ENCODE results near the gene TNFSF15.

Gene TNFSF15

DNA sequence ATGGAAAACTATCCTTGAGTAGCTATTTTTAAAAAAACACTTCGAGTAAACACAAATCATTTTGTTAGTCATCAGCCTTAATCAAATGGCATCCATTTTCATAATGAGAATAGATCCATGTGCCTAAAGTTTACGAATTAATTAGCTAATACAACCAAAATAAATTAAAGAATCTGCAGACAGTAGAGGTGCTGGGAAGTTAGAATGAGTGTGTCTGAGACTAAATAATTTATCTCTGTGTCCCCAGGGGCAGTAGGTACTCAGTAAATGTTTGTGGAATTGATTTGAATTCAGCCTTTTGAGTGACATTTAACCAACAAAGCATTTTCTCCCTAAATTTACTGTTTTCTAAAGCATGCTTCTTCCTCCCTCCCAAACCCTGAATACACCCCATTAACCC is 18.6 kb downstream of the TNFSF15 start:
- DNase-seq: no peak

DNA sequence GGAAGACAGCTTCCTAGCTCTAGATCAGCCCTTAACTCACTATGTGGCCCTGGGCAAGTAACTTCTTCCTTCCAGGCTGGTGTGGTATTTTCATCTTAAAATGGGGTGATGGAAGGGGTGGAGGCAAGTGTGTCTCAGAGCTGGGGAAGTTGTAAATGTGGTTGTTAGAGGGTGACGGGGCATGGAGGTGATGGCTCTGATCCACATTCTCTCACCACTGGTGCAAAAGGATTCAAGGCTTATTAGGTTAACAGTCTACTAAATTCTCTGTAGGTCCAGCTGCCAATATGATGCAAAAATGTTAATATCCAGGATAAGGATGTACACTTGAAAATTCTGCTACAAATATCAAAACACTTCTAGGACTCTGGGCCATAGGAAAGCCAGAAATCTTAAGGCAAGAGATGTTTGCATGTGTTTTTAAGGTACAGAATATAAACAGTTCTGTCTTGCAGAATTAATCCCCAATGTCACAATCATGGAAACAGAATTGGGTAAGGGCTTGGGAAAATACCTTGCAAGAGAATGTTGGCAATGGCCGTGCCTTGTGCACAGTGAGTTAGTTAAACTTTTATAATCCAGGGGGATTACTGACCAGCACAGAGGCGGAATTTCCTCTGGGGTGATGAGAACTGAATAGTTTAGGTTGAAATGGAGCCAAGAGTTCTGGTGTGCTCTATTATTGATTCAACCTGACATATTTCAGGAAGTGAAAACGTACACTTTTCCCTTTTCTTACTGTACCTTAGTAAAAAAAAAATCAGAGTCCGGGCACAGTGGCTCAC is 19.8 kb downstream of the TNFSF15 start:
- no peak for DNase-seq

- no peak for DNase-seq
These were observed 21.0 kb downstream of the TNFSF15 start for GRCh38 chr9:114784721-114785279.

- no peak for DNase-seq
These were observed 23.3 kb downstream of the TNFSF15 start for GRCh38 chr9:114782586-114782985.

DNA sequence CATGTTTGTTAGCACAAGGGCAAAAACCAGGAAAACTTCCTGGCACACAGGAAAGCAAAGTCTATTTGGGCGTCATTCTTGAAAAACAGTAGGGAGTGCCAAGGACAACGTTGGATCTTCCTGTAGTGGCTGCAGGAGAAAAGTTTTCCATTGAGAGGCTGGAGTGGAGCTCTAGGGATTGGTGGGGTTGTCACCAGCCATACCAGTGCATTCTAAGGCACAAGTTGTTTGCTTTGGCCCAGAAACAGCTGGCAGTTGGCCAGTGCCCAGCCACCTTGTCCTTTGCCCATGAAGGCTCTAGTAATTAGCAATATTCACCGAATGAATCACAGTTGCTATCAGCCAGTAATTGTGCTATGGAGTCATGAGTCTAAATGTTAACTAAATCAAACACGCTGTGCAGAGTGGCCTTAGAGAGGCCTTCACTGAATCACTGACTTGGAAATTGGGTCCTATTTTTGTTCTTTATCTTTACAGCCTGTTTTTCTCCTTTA is 26.4 kb downstream of the TNFSF15 start:
- DNase-seq: no peak

- DNase-seq: no peak
These were observed 27.8 kb downstream of the TNFSF15 start for GRCh38 chr9:114777821-114778609.

DNA sequence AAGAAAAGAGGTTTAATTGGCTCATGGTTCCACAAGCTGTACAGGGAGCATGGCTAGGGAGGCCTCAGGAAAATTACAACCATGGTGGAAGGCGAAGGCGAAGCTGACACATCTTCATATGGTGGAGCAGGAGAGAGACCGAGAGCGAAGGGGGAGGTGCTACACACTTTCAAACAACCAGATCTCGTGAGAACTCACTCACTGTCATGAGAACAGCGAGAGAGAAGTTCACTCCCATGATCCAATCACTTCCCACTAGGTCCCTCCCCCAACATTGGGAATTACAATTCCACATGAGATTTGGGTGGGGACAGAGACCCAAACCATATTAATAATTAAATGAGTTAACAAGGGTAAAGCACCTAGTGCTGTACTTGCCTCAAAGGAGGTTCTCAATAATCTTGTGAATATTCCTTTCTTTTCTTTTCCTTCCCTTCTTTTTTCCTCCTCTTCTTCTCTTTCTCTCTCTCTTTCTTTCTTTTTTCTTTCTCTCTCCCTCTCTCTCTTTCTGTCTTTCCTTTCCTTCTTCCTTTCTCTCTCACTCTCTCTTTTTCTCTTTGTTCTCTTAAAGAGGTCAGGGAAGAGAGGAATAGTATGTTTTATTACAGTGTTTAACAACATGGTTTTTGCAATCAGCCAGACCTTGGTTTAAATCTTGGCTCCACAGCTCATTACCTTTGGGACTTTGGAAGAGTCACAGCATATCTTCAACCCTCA is 29.0 kb downstream of the TNFSF15 start:
- no peak for DNase-seq

DNA sequence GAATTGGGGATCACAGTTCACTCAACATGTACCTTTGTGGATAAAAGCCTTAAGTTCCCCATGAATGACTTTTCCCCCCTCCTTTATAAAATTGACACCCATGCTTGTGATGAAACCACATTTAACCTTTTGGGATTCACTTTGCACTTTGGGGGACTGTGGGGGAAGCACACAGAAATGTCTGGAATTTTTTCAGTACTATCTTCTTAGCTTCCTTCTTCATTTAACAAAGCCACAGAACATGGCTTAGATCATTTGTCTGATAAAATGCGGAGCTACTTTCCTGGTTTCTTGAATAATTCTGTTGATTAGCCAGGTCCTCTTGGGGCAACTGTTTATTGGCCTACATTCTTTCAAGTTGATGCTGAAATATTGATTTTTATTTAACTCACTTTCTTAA is 29.9 kb downstream of the TNFSF15 start:
- no peak for DNase-seq

DNA sequence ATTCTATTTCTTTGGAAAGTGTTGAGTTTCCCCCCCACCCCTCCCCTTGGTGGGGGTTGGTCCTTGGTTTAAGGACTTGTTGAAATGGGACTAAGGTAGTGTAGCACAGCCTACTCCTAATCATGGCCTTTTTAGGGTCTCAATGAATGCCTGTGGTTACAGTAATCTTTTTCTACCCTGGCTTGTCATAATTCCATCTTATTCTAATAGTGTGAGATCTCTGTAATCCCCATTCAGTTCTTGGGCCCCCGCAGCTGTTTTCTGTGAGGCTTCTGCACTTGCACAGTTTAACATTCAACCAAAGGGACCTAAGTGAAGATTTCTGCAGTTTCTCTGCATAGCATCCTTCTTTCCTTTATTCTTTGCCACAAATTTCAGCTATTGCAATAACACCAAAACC is 30.7 kb downstream of the TNFSF15 start:
- no peak for DNase-seq

DNA sequence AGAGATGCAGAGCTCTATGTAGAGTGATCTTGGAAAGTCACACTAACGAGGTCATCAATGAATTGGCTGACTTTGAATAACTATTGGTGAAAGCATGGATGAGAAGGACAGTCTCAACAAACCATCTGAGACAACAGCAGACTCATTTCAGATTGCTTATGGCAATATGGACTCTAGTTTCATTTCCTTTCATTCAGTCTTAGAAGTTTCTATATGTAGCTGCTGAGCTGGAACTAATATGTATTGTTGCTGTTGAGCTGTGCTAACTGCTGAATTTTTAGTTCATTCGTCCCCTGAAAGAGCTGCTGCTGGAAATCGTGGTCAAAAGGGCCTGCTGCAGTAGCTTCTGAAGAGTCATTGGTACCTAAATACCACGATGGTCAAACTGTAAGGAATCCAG is 31.3 kb downstream of the TNFSF15 start:
- no peak for DNase-seq

DNA sequence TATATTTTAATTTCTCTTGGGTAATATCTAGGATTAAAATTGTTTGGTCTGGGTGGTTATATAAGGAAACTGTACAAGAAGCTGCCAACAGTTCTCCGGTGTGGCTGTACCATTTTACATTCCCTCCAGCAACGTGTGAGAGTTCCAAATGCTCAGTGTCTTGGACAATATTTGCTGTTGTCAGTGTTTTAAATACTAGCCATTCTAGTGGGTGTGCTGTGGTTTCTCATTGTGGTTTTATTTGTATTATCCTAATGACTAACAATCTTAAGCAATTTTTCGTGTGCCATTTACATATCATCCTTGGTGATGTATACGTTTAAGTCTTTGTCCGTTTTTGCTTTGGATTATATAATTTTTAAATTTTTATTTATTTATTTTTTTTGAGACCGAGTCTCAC is 34.0 kb downstream of the TNFSF15 start:
- no peak for DNase-seq

GRCh38 chr9:114770991-114771390 is 34.8 kb downstream of the TNFSF15 start:
- DNase-seq: no peak

GRCh38 chr9:114769624-114770023 is 36.2 kb downstream of the TNFSF15 start:
- DNase-seq: no peak

- no peak for DNase-seq
These were observed 42.6 kb downstream of the TNFSF15 start for GRCh38 chr9:114763220-114763619.

- DNase-seq: no peak
These were observed 44.3 kb downstream of the TNFSF15 start for GRCh38 chr9:114761523-114761922.

DNA sequence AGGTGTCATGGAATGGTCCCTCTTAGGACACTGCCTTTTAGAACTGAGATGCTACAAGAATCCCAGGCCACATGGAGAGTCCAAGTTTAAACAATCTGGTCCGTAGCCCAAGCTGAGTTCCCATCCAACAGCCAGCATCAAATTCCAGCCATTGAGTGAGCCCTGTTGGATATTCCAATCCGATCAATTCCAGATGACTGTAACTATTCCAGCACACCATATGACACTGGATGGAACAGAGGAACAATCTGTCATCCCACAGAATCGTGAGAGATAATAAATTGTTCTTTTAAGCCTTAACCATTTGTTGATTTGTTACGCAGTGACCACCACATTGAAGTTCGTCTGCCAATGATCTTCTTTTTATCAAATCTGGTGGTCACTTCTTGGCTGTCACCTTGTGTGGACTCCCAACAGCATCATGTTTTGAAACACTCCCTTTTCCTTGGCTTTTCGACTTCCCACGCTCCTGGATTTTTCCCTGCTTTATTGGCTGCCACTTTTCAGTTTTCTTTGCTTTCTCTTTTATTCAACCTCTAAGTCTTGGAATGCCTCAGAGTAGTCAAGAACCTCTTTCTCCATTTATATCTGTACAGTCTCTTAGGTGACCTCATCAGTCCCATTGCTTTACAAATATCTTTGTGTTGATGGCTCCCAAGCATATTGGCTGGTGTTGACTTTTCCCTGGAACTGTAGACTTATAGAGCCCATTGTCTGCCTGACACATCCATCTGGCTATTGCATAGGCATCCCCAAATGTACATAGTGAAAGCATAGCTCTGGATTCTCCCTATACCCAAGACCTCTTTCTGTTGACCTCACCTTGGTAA is 46.1 kb downstream of the TNFSF15 start:
- DNase-seq: no peak

DNA sequence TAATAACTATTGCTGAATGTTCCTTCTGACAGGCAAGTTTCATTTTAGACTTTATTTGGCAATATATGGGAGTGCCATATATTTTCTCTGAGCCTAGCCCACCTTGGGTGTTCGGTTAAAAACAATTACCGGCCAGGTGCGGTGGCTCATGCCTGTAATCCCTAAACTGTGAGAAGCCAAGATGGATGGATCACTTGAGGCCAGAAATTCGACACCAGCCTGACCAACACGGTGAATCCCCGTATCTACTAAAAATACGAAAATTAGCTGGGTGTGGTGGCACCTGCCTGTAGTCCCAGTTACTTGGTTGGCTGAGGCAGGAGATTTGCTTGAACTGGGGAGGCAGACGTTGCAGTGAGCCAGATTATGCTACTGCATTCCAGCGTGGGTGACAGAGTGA is 47.9 kb downstream of the TNFSF15 start:
- DNase-seq: no peak

DNA sequence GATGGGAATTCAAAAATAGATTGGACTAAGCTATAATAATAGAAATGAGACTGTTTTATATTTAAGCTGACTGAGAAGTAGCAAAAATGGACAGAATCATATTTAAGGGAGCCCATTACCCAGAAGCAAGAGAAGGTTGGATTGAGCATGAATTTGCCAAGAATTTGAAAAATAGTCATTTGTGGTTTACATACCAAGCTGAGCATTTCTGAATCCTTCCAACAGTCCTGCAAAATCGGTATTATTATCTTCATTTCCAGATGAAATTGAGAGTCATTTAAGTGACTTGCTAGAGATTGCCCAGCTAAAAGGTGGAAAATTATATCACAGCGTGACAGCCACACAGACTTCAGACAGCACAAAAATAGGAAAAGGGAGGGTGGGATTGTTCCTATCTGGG is 48.4 kb downstream of the TNFSF15 start:
- no peak for DNase-seq

- DNase-seq: no peak
These were observed 48.9 kb downstream of the TNFSF15 start for GRCh38 chr9:114756920-114757319.

DNA sequence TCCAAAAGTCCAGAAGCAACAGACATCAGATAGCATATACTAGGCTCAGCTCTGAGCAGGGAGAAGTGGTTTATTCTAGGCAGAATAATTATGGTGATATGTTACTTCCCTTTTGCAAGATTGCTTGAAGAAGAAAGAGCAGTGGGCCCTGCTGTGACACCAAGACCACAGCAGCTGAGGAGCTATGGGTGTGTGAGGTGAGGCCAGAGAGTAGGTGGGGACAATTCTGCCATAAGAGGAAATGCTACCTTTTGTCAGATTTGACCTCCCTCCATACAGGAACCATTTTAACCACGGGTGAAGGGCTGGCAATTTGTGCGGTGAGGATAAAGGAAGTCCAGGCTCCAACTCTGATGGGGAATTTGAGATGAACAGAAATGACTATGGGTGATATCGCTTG is 51.3 kb downstream of the TNFSF15 start:
- DNase-seq: no peak

DNA sequence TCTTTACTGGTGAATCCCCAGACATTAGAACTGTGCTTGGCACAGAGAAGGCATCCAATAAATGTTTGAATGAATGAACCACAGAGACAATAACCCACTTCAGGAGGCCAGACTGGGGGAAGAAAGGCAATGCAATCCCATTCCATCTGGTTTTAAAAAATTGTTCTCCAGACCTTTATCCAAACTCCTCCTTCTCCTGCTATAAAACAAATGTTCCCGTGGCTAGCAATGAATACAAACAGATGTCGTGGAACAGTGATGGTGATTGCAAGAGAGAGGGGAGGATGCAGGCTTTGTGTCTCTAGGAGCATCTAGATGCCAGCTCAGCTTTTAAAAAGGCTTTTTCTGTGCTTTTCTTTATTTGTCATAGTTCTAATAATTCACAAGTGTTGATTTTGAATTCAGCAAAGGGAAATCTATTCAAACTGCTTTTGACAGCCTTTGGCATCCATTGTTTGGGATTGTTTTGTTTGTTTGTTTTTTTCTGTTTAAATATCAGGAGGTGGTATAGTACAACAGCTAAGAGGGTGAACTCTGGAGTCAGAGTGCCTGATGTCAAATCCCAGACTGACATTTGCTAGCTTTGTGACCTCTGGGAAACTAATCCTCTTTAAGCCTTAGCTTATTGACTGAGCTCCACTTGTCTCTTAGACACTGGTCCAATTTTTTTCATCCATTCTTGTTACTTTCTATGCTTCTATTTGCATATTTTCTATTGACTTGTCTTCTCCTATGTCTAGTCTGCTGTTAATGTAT is 59.1 kb downstream of the TNFSF15 start:
- DNase-seq: no peak

All from T-helper 9 cell (primary cell).